Upper lobe of left lung (tissue), 4 donors: ENCODE results near the gene SHISAL1.

ENCODE experiments used
- CTCF ChIP-seq, 6 experiments: fragments of 450-650 bp in 4 of 6; fragments of 200-600 bp in 2 of 6; sonication (generic) in 2 of 6; IDR thresholded peaks; one replicate each; pipeline ENCODE4 v1.5.1; 2016 to 2019; ENCODE audit warnings: antibody characterized with exemption in 6 of 6
- POLR2A ChIP-seq, 4 donors: fragments of 450-650 bp; IDR thresholded peaks; one replicate each; pipeline ENCODE4 v1.5.1; 2016 to 2017; ENCODE audit warnings: antibody characterized with exemption in 4 of 4, mild to moderate bottlenecking in 2 of 4

DNA sequence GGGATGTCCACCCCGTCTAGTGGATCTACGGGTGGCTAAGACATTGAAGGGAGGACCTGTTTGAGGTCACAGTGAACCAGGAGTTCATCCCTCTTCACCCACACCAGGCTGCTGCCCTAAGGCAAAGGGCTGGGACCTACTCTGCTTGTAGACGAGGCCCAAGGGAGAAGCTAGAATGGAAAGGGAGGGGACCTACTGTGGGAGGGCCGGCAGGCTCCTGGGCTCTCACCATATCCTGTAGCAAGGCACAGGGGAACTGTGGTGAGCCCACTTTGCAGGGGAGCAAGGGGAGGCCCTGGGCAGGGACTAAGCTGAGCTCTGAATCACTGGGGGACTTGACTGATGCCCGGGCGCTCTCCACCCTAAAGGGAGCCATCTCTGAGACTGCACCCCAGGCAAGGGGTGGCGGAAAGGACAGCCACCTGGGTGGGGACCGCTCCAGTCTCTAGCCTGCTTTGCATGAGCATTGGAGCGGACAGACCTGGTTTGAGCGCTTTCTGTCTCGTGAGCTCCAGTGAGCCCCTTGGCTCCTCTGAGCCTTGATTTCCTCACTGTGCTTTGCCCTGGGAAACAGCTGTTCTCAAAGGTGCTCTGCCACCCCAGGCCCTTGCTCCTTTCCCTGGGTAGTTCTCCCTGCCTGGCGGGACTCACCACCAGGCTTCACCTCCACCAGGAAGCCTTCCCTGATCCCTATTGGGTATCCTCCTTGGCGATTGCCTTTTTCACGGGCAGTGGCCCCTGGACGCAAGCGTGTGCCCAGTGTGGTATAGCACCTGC lies 107.8 kb downstream of the SHISAL1 start:
- no peak for TF ChIP-seq CTCF (IDR thresholded peaks at IDR 0.05)
- TF ChIP-seq POLR2A (IDR thresholded peaks at IDR 0.05), result no peak
